HG03108 (cell line): ENCODE data around the gene CXCL9.
"Not testable (repeated sequence)": the region's sequence is repeated elsewhere in the genome, so short reads cannot be mapped to it uniquely, and the experiment has no call there.

Experiments
- ATAC-seq: cut with Tn5 transposase; IDR thresholded peaks from one replicate; pipeline ENCODE4 v1.9.1; 2021; ENCODE audit warnings: moderate library complexity; ENCODE audit not compliant: unreplicated experiment

Gene CXCL9

DNA sequence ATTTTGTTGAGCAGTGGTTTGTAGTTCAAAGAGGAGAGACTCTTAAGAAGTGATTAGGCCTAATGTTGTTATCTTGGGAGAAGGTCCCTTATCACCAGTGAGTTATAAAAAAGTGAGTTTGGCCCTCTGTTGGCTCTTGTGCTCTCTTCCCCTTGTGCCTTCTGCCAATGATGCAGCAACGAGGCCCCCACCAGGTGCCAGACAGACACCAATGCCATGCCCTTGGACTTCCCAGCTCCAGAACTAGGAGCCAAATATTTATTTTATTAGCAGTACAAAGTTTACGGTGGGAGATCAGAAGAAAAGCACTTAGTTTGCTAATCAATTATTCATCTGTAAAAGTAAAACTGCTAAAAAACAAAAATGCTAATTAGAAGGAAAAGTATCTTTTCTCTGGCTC lies 43.8 kb downstream of the CXCL9 start:
- ATAC-seq = no peak

DNA sequence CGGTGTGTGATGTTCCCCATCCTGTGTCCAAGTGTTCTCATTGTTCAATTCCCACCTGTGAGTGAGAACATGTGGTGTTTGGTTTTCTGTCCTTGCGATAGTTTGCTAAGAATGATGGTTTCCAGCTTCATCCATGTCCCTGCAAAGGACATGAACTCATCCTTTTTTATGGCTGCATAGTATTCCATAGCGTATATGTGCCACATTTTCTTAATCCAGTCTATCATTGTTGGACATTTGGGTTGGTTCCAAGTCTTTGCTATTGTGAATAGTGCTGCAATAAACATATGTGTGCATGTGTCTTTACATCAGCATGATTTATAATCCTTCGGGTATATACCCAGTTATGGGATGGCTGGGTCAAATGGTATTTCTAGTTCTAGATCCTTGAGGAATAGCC lies 45.2 kb downstream of the CXCL9 start:
- not testable (repeated sequence) for ATAC-seq

DNA sequence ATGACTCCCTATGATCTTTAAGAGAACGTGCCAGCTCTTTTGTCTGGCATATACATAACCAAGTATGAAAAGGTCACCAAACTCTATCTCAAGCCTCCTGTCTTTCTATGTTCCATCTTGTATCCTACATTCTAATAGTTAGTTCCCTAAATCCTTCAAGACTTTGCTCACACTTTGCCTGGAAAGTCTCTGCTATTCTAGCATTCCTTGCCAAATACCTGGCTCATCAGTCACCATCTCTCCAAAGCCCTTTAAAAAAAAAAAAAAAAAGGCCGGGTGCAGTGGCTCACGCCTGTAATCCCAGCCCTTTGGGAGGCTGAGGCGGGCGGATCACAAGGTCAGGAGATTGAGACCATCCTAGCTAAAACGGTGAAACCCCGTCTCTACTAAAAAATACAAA lies 48.8 kb downstream of the CXCL9 start:
- ATAC-seq = not testable (repeated sequence)

DNA sequence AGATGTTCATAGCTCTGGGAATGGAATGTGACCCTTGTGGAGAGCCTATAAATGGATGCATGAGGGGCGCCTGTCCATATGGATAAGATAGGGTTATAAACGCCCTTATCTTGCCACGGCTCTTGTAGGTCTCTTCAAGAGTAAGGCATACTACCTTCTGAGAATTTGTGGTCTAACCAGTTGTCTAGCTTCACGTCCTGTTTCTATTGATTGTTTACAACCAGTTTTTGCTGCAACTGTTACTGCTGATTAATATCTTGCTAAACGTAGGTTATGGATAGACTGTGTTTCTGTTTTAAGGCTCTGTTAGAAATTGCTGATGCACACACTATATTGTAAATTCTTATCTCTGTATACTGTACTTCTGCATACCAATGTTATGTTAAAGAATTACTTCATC lies 52.5 kb downstream of the CXCL9 start:
- ATAC-seq = not testable (repeated sequence)

DNA sequence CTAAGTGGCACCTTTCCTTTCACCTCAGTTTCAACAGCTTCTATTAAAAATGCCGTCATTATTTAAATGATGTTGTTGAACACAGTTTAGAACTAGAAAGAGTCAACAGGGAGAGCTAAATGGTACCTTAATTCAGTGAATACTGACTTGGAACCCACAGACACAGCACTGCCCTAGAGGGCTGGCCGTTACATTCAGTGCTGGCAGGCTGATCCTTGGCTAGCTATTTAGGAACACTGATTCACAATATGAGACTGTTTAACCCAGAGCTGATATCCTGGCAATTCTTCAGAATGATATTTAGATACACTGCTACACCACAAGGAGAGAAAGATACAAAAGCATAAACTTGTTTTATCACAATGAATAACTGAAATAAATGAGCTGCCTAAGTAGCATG lies 53.8 kb downstream of the CXCL9 start:
- no peak for ATAC-seq
